Skeletal muscle cell (primary cell): ENCODE data around the gene PARL.
"Not testable (repeated sequence)": the region's sequence is repeated elsewhere in the genome, so short reads cannot be mapped to it uniquely, and the experiment has no call there.

ENCODE experiments used
- DNase-seq: peaks from one replicate; pipeline ENCODE4 v3.0.0-alpha.2; 2010; ENCODE audit warnings: low read depth
- H3K4me3 ChIP-seq: 2 replicates; pipeline ENCODE4 v1.5.1; 2011; ENCODE audit warnings: low read depth, mild to moderate bottlenecking, control low read depth, low read length, moderate library complexity

Gene PARL

GRCh38 chr3:183800243-183800863 lies 84.3 kb downstream of the PARL start:
- DNase-seq: peak; percentile 23
- no peak overlapping the region for H3K4me3 ChIP-seq

GRCh38 chr3:183799461-183799860 lies 85.2 kb downstream of the PARL start:
- H3K4me3 ChIP-seq: no peak overlapping the region
- DNase-seq: no peak

DNA sequence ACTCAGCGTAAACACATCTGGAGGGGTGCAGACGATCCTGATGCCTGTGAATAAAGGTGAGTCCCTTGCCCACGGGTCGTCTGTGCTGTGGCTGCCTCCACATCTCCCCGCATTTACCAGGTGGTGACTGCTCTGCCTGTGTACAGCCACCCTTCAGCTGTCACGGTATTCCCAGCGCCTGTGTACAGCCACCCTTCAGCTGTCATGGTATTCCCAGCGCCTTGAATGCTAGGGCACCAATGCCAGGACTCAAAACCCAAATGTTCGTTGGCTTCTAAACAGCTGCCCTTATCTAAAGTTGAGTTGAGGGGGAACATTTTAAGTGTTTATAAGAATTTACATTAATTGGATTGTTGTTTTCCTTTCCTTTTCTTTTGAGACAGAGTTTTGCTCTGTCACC lies 86.7 kb downstream of the PARL start:
- no peak overlapping the region for H3K4me3 ChIP-seq
- DNase-seq: no peak

DNA sequence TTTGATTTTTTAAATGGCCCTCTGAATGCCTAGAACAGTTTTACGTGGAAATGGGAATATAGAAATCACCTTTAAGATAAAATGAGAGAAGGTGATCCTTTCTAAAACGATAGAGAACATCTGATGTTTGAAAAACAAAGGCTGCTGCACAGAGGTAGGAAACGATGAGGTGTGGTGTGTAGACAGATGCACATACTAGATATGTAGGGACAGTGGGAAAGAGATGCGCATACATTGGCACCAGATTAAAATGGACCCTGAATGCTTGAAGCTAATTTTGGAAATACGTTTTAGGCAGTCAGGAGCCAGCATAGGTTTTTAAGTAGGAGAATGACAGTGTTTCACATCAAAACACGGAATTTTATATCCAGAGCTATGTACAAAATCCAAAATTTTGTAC lies 88.3 kb downstream of the PARL start:
- no peak for DNase-seq
- no peak overlapping the region for H3K4me3 ChIP-seq

- no peak for DNase-seq
- H3K4me3 ChIP-seq: no peak overlapping the region
These were observed 90.2 kb downstream of the PARL start for GRCh38 chr3:183794452-183794851.

GRCh38 chr3:183792976-183793375 lies 91.7 kb downstream of the PARL start:
- no peak overlapping the region for H3K4me3 ChIP-seq
- DNase-seq: no peak

DNA sequence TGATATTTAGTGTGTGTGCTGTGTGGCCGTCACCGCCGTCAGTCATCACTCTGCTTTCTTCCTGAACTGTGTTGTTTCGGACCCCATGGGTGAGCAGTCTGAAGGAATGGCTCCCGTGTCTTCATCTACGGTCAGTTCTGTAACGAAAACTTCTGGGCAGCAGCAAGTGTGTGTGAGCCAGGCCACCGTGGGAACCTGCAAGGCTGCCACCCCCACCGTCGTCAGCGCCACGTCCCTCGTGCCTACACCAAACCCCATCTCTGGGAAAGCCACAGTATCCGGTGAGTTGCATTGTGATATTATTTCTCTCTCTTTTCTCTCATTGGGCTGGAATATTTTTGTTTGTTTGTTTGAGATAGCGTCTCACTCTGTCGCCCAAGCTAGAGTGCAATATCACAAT lies 94.0 kb downstream of the PARL start:
- DNase-seq: no peak
- H3K4me3 ChIP-seq: no peak overlapping the region

DNA sequence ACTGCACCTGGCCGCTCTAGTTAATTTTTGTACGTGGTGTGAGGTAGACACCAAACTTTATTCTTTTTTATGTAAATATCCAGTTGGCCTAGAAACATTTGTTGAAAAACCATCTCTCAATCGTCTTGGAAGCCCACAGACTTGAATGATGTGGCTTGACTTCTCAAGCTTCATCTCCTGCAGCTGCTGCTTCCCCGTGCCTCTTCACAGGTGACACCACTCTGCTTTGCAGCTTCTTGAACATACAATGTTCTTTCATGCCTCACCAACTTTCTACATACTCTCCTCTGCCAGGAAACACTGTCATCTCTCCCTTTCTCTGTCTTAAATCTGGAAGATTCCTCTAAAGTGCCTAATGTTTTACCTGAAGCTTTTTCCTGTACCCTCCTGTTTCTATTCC lies 94.9 kb downstream of the PARL start:
- DNase-seq: no peak
- H3K4me3 ChIP-seq: no peak overlapping the region

DNA sequence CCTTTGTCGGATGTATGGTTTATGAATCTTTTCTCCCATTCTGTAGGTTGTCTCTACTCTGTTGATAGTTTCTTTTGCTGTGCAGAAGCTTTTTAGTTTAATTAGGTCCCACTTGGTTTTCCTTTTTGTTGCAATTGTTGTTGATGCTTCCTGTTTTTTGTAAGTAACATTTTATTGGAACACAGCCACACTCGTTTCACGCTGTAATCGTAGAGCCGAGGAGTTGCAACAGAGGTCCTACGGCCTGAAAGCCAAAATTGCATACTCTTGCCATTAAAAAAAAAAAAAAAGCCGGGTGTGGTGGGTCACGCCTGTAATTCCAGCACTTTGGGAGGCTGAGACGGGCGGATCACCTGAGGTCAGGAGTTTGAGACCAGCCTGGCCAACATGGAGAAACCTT lies 100.2 kb downstream of the PARL start:
- not testable (repeated sequence) for DNase-seq, H3K4me3 ChIP-seq

DNA sequence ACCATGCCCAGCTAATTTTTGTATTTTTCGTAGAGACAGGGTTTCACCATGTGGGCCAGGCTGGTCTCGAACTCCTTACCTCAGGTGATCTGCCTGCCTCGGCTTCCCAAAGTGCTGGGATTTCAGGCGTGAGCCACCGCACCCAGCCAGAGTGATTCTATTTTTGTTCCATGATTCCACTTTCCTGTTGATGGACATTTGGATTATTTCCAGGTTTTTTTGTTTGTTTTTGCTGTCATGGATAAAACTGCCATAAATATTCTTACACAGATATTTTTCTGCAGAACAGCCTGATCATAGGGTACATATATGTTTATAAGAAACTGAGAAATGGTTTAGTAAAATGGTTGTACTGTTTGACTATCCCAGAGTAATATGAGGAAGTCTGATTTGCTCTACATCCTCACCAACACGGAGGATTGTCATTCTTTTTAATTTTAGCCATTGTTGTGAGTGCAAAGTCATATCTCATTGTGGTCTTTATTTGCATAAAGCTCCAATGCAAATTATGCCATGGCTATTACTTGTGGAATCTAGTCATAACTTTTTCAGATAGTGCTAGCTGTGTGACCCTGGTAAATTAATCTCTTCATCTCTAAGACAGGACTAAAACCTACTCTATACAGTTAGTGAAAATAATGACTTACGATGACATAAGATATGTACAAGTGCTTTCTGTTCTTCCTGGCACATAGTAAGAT lies 102.0 kb downstream of the PARL start:
- H3K4me3 ChIP-seq: no peak overlapping the region
- DNase-seq: no peak

- H3K4me3 ChIP-seq: no peak overlapping the region
- DNase-seq: no peak
These were observed 103.4 kb downstream of the PARL start for GRCh38 chr3:183781246-183781645.

- DNase-seq: no peak
- H3K4me3 ChIP-seq: no peak overlapping the region
These were observed 104.7 kb downstream of the PARL start for GRCh38 chr3:183779896-183780465.
